Measurements from ENCODE around the gene SLC38A5. TPM values are rescaled to one million over a fixed set of nuclear protein-coding genes. Genes with fewer than 3 reads are reported as not detected.

SLC38A5 gene
- total and polyA plus RNA-seq, 2 of the 13 experiments (the other 11 are each of a cell fraction or from before 2014, with no cell fraction given): 46.1 to 73.4 TPM

DNA sequence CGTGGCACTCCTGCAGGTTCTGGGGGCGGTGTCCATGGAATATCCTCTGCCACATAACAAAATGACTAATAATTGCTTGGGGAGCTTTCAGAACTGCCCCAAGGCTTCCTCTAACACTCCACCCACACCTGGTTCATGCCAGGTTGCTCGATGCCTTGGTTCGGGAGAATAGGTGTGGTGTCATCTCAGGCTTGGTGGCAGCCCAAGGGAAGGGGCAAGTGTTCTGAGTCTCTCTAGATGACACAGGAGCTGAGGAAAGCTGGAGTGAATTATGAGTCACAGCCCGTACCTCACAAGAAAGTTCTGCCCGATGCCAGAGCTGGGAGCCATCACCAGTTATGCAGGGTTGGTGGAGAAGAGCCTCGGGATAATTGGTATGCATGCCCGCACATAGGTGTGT lies 20.6 kb upstream of the SLC38A5 start:
- 73% methylated on average over 2 of the region's 8 CpGs for WGBS (ENCODE audit: low lambda C conversion rate)
- H3K4me3 ChIP-seq (replicated peaks in 1 of 3; ENCODE audit: insufficient read depth in 1 of 3, low read depth in 2 of 3, low read length in 3 of 3): no peak overlapping the region

More for the DNA sequence above, 20.6 kb upstream of the SLC38A5 start:
- Histone ChIP-seq H3K79me2 (ENCODE audit: insufficient read depth, low read length) (no peaks in the 10 kb centered on the region), H3K27me3 (ENCODE audit: control insufficient read depth in 1 of 2, insufficient read depth in 2 of 2, low read length in 2 of 2) (no peaks in the 10 kb centered on the region; a peak in 1 of 5 replicates), H2AFZ (ENCODE audit: low read length) (no peak overlapping the region), H3K27ac (ENCODE audit: extremely low read length, insufficient read depth, low read length) (no peak overlapping the region), H3K4me2 (ENCODE audit: low read depth, low read length) (no peak overlapping the region), H3K9ac (ENCODE audit: insufficient read depth, low read depth, low read length) (no peak overlapping the region), H3K4me1 (ENCODE audit: insufficient read depth, low read length) (peaks cover 26% of the 10 kb centered on the region), H4K20me1 (ENCODE audit: insufficient read depth, low read length) (no peaks in the 10 kb centered on the region), H3K9me3 (ENCODE audit: low read length) (no peaks in the 10 kb centered on the region), H3K36me3 (replicated peaks in 1 of 2; ENCODE audit: control insufficient read depth in 1 of 2, insufficient read depth in 2 of 2, low read length in 2 of 2) (no peaks in the 10 kb centered on the region)
- intact Hi-C loops (cut with micrococcal nuclease; ENCODE audit: unreplicated experiment) (loop anchor here (10.0 kb wide), 1 partner anchor 406 kb away; no protein-coding TSS in a partner anchor), in situ Hi-C loops (cut with HindIII; ENCODE audit: extremely low pct_ligation_motif_present, low pct_unique_long_range_greater_than_20kb) (loop anchor here (5.0 kb wide), 1 partner anchor 408 kb away; no protein-coding TSS in a partner anchor)
- no TSS peak for BruUV-seq (replicated peaks)
- ChIA-PET POLR2A (no interaction called here), CTCF (ENCODE audit: low intra/inter-chr PET ratio, low total read pairs) (no interaction called here)
- no peak for DNase-seq (ENCODE audit: low spot score)
- no peak for ATAC-seq
- TF ChIP-seq NCOA1 (CRISPR knock-in tag; IDR thresholded peaks at IDR 0.05): no peak
- no peak for TF ChIP-seq YY1 (IDR thresholded peaks at IDR 0.05; ENCODE audit: insufficient read depth, insufficient replicate concordance, low read depth, low read length)
- TF ChIP-seq, protein P1, sequence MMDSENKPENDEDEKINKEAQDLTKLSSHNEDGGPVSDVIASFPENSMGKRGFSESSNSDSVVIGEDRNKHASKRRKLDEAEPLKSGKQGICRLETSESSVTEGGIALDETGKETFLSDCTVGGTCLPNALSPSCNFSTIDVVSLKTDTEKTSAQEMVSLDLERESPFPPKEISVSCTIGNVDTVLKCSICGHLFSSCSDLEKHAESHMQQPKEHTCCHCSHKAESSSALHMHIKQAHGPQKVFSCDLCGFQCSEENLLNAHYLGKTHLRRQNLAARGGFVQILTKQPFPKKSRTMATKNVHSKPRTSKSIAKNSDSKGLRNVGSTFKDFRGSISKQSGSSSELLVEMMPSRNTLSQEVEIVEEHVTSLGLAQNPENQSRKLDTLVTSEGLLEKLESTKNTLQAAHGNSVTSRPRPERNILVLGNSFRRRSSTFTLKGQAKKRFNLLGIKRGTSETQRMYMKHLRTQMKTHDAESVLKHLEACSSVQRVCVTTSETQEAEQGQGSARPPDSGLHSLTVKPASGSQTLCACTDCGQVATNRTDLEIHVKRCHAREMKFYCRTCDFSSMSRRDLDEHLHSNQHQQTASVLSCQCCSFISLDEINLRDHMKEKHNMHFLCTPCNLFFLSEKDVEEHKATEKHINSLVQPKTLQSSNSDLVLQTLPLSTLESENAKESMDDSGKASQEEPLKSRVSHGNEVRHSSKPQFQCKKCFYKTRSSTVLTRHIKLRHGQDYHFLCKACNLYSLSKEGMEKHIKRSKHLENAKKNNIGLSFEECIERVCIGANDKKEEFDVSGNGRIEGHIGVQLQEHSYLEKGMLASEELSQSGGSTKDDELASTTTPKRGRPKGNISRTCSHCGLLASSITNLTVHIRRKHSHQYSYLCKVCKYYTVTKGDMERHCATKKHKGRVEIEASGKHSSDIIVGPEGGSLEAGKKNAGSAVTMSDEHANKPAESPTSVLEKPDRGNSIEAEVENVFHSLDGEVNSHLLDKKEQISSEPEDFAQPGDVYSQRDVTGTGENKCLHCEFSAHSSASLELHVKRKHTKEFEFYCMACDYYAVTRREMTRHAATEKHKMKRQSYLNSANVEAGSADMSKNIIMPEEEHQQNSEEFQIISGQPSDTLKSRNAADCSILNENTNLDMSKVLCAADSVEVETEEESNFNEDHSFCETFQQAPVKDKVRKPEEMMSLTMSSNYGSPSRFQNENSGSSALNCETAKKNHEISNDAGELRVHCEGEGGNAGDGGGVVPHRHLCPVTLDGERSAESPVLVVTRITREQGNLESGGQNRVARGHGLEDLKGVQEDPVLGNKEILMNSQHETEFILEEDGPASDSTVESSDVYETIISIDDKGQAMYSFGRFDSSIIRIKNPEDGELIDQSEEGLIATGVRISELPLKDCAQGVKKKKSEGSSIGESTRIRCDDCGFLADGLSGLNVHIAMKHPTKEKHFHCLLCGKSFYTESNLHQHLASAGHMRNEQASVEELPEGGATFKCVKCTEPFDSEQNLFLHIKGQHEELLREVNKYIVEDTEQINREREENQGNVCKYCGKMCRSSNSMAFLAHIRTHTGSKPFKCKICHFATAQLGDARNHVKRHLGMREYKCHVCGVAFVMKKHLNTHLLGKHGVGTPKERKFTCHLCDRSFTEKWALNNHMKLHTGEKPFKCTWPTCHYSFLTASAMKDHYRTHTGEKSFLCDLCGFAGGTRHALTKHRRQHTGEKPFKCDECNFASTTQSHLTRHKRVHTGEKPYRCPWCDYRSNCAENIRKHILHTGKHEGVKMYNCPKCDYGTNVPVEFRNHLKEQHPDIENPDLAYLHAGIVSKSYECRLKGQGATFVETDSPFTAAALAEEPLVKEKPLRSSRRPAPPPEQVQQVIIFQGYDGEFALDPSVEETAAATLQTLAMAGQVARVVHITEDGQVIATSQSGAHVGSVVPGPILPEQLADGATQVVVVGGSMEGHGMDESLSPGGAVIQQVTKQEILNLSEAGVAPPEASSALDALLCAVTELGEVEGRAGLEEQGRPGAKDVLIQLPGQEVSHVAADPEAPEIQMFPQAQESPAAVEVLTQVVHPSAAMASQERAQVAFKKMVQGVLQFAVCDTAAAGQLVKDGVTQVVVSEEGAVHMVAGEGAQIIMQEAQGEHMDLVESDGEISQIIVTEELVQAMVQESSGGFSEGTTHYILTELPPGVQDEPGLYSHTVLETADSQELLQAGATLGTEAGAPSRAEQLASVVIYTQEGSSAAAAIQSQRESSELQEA (CRISPR knock-in tag; IDR thresholded peaks at IDR 0.05; ENCODE audit: not compliant biosample characterization): no peak
- TF ChIP-seq, protein P2, sequence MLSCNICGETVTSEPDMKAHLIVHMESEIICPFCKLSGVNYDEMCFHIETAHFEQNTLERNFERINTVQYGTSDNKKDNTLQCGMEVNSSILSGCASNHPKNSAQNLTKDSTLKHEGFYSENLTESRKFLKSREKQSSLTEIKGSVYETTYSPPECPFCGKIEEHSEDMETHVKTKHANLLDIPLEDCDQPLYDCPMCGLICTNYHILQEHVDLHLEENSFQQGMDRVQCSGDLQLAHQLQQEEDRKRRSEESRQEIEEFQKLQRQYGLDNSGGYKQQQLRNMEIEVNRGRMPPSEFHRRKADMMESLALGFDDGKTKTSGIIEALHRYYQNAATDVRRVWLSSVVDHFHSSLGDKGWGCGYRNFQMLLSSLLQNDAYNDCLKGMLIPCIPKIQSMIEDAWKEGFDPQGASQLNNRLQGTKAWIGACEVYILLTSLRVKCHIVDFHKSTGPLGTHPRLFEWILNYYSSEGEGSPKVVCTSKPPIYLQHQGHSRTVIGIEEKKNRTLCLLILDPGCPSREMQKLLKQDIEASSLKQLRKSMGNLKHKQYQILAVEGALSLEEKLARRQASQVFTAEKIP (CRISPR knock-in tag; IDR thresholded peaks at IDR 0.05; ENCODE audit: borderline replicate concordance): no peak
- TF ChIP-seq, protein P3, sequence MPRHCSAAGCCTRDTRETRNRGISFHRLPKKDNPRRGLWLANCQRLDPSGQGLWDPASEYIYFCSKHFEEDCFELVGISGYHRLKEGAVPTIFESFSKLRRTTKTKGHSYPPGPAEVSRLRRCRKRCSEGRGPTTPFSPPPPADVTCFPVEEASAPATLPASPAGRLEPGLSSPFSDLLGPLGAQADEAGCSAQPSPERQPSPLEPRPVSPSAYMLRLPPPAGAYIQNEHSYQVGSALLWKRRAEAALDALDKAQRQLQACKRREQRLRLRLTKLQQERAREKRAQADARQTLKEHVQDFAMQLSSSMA (CRISPR knock-in tag; IDR thresholded peaks at IDR 0.05): no peak
- no peak for TF ChIP-seq YEATS2 (CRISPR knock-in tag; IDR thresholded peaks at IDR 0.05; ENCODE audit: borderline replicate concordance)
- TF ChIP-seq, protein P4, sequence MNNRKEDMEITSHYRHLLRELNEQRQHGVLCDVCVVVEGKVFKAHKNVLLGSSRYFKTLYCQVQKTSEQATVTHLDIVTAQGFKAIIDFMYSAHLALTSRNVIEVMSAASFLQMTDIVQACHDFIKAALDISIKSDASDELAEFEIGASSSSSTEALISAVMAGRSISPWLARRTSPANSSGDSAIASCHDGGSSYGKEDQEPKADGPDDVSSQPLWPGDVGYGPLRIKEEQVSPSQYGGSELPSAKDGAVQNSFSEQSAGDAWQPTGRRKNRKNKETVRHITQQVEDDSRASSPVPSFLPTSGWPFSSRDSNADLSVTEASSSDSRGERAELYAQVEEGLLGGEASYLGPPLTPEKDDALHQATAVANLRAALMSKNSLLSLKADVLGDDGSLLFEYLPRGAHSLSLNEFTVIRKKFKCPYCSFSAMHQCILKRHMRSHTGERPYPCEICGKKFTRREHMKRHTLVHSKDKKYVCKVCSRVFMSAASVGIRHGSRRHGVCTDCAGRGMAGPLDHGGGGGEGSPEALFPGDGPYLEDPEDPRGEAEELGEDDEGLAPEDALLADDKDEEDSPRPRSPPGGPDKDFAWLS (CRISPR knock-in tag; IDR thresholded peaks at IDR 0.05; ENCODE audit: borderline replicate concordance): no peak
- TF ChIP-seq MAFF (IDR thresholded peaks at IDR 0.05; ENCODE audit: low read depth, low read length): no peak
- no peak for TF ChIP-seq ZNF562 (CRISPR knock-in tag; IDR thresholded peaks at IDR 0.05; ENCODE audit: borderline replicate concordance)
- no peak for FAIRE-seq

Data from HepG2 (cell line).